HepG2 (cell line): ENCODE measurements around the gene CIB2. TPM values are rescaled to one million over a fixed set of nuclear protein-coding genes. Genes with fewer than 3 reads are reported as not detected.

Experiments used
- ATF7-NPFF ChIP-seq: sonication (generic); formaldehyde crosslinking; IDR thresholded peaks from 2 replicates; pipeline ENCODE4 v1.8.1; 2023; ENCODE audit warnings: mild to moderate bottlenecking, low read depth, missing genetic modification reagents, moderate library complexity
- DNMT3B ChIP-seq: conservative IDR thresholded peaks from 2 replicates; pipeline ENCODE4 v1.6.1; 2016; ENCODE audit warnings: missing biosample characterization, control low read depth
- HBP1 ChIP-seq: IDR thresholded peaks from 2 replicates; pipeline ENCODE4 v1.6.1; 2016; ENCODE audit warnings: low read depth, control low read depth
- HMGXB4 ChIP-seq, 2 experiments: sonication (generic) in 1 of 2; formaldehyde crosslinking in 1 of 2; IDR thresholded peaks; 2 replicates each; pipeline versions ENCODE4 v1.4.0 to v1.6.1; 2018 to 2020; ENCODE audit warnings: missing genetic modification reagents in 2 of 2, borderline replicate concordance in 1 of 2, low read depth in 1 of 2, mild to moderate bottlenecking in 1 of 2, missing biosample characterization in 1 of 2
- HNF1B ChIP-seq: sonication (generic); formaldehyde crosslinking; IDR thresholded peaks from 2 replicates; pipeline ENCODE4 v1.5.1; 2020; ENCODE audit warnings: mild to moderate bottlenecking, moderate library complexity, missing genetic modification reagents
- MIER2 ChIP-seq: IDR thresholded peaks from 2 replicates; pipeline ENCODE4 v1.6.1; 2016; ENCODE audit warnings: missing biosample characterization, missing genetic modification reagents
- MYC ChIP-seq: sonication (generic); formaldehyde crosslinking; IDR thresholded peaks from 2 replicates; pipeline ENCODE4 v1.9.0; 2021; ENCODE audit warnings: missing genetic modification reagents, borderline replicate concordance
- POLR2G ChIP-seq: fragments of 200-400 bp; formaldehyde crosslinking; IDR thresholded peaks from 2 replicates; pipeline ENCODE4 v1.6.1; 2018; ENCODE audit warnings: mild to moderate bottlenecking, low read depth, low read length, moderate library complexity
- SUZ12 ChIP-seq: fragments of 150-350 bp; IDR thresholded peaks from 2 replicates; pipeline ENCODE4 v1.6.1; 2014; ENCODE audit warnings: low read depth, low read length
- USF2 ChIP-seq, 2 experiments: sonication (generic) in 1 of 2; formaldehyde crosslinking in 1 of 2; IDR thresholded peaks; 2 replicates each; pipeline versions ENCODE4 v1.5.1 to v1.6.1; 2011 to 2020; ENCODE audit warnings: borderline replicate concordance in 1 of 2, low read depth in 1 of 2, low read length in 1 of 2, mild to moderate bottlenecking in 1 of 2, missing genetic modification reagents in 1 of 2, moderate library complexity in 1 of 2
- ZBTB14 ChIP-seq: sonication (generic); formaldehyde crosslinking; IDR thresholded peaks from 2 replicates; pipeline ENCODE4 v1.4.0; 2020; ENCODE audit warnings: missing genetic modification reagents
- ZFP37 ChIP-seq: sonication (generic); formaldehyde crosslinking; IDR thresholded peaks from 2 replicates; pipeline ENCODE4 v1.4.0; 2020; ENCODE audit warnings: missing genetic modification reagents, borderline replicate concordance
- ZMYM2 ChIP-seq: sonication (generic); formaldehyde crosslinking; IDR thresholded peaks from 2 replicates; pipeline ENCODE4 v1.8.0; 2022; ENCODE audit warnings: mild to moderate bottlenecking, missing genetic modification reagents
- ZNF329 ChIP-seq: sonication (generic); formaldehyde crosslinking; IDR thresholded peaks from 2 replicates; pipeline ENCODE4 v1.9.0; 2021; ENCODE audit warnings: low read depth, mild to moderate bottlenecking, missing genetic modification reagents
- ZNF747 ChIP-seq: sonication (generic); formaldehyde crosslinking; IDR thresholded peaks from 2 replicates; pipeline ENCODE4 v1.8.1; 2023; ENCODE audit warnings: missing genetic modification reagents, mild to moderate bottlenecking, borderline replicate concordance
- ZNF768 ChIP-seq: sonication (generic); formaldehyde crosslinking; IDR thresholded peaks from 2 replicates; pipeline ENCODE4 v1.4.0; 2020; ENCODE audit warnings: missing genetic modification reagents
- ZSCAN9 ChIP-seq: IDR thresholded peaks from 2 replicates; pipeline ENCODE4 v1.6.1; 2016; ENCODE audit warnings: borderline replicate concordance
- ZZZ3 ChIP-seq: sonication (generic); formaldehyde crosslinking; IDR thresholded peaks from 2 replicates; pipeline ENCODE4 v1.4.0; 2020; ENCODE audit warnings: missing genetic modification reagents, mild to moderate bottlenecking, borderline replicate concordance
- polyA plus RNA-seq, 8 experiments: library from polyadenylated mRNA; depleted of rRNA in 3 of 8; stranded (reverse) in 7 of 8; unstranded in 1 of 8; fragments of >200 nt; fragmentation: Illumina TruSeq in 4 of 8; extraction: Trizol in 4 of 8; gene quantifications; 2 replicates each; pipeline versions ENCODE4 v1.2.1 to v1.2.3, GENCODE V29; 2011 to 2016; ENCODE audit warnings: low read depth in 4 of 8, missing spikeins in 1 of 8, mixed read lengths in 1 of 8; ENCODE audit not compliant: insufficient read depth in 1 of 8
- total RNA-seq, 5 experiments: library from RNA; depleted of rRNA; stranded (reverse); fragments of >200 nt; fragmentation: Illumina TruSeq; extraction: Trizol; gene quantifications; 2 replicates each; pipeline ENCODE4 v1.2.3, GENCODE V29; 2016; ENCODE audit warnings: low read depth in 1 of 5

The CIB2 gene
- total and polyA plus RNA-seq, 2 of the 13 experiments (the other 11 are each of a cell fraction or from before 2014, with no cell fraction given): 1.4 to 1.5 TPM

GRCh38 chr15:78077053-78077870, 54.0 kb downstream of the CIB2 start, which contains the start of gene TBC1D2B (continued):
- peak in 1 of 2 experiments; percentile 33; a peak in 1 of 4 replicates for TF ChIP-seq HMGXB4 (CRISPR knock-in tag; IDR thresholded peaks at IDR 0.05; ENCODE audit: borderline replicate concordance in 1 of 2, low read depth in 1 of 2)
- TF ChIP-seq HNF1B (CRISPR knock-in tag): 0 out of 2 replicates have a peak, but pooled peaks have one; percentile 23
- TF ChIP-seq HBP1 (CRISPR knock-in tag): peak; percentile 51; the same call in 1 of the 2 replicates
- peak; percentile 18; the same call in 1 of the 2 replicates for TF ChIP-seq ATF7-NPFF (CRISPR knock-in tag)
- peak; percentile 25; the same call in 1 of the 2 replicates for TF ChIP-seq MYC
- TF ChIP-seq ZBTB14 (CRISPR knock-in tag): no peak; the same call in 1 of the 2 replicates
- no peak for TF ChIP-seq DNMT3B (CRISPR knock-in tag)
- no peak for TF ChIP-seq USF2 (IDR thresholded peaks at IDR 0.05; ENCODE audit: low read depth, low read length)
- no peak for TF ChIP-seq USF2 (CRISPR knock-in tag; IDR thresholded peaks at IDR 0.05; ENCODE audit: borderline replicate concordance)
- TF ChIP-seq ZSCAN9 (CRISPR knock-in tag): no peak
- peak; percentile 47 for TF ChIP-seq SUZ12
- no peak for TF ChIP-seq MIER2 (CRISPR knock-in tag)
- 0 out of 2 replicates have a peak, but pooled peaks have one; percentile 26 for TF ChIP-seq ZNF329
- TF ChIP-seq ZMYM2 (CRISPR knock-in tag): no peak
- 0 out of 2 replicates have a peak, but pooled peaks have one; percentile 60 for TF ChIP-seq ZNF768
- TF ChIP-seq ZFP37 (CRISPR knock-in tag): no peak
- no peak for TF ChIP-seq ZNF747 (CRISPR knock-in tag)
- no peak for TF ChIP-seq ZZZ3 (CRISPR knock-in tag)
- no peak for TF ChIP-seq POLR2G
